ENCODE data around the gene ZNF385C. TPM values are rescaled to one million over a fixed set of nuclear protein-coding genes. Genes with fewer than 3 reads are reported as not detected.
A peak's percentile ranks its signal among the peaks of the same experiment; 100 is the strongest.

The ZNF385C gene
- total and polyA plus RNA-seq, 4 donors, result 0.49 TPM; not detected in 3

- 14 to 17% methylated on average over 12 of the region's 12 CpGs for WGBS, 2 donors
- Histone ChIP-seq H3K4me3 (ENCODE audit: low read length in 2 of 2) (peak overlapping the region; percentile 44 to 56), H3K36me3 (ENCODE audit: control insufficient read depth in 1 of 2, insufficient read depth in 2 of 2, low read length in 1 of 2) (no peaks in the 10 kb centered on the region), H3K27me3 (ENCODE audit: control insufficient read depth in 1 of 2, insufficient read depth in 2 of 2, low read length in 1 of 2) (no peaks in the 10 kb centered on the region), H3K9me3 (ENCODE audit: control insufficient read depth, low read length) (no peaks in the 10 kb centered on the region), H3K27ac (ENCODE audit: low read depth in 1 of 2, low read length in 2 of 2) (peak overlapping the region; percentile 61 to 87), H3K4me1 (ENCODE audit: control insufficient read depth in 1 of 2, insufficient read depth in 2 of 2, low read length in 2 of 2) (no peaks in the 10 kb centered on the region)
- DNase-seq, result peak in 1 of 2 donors; percentile 62
- peak; percentile 66 for ATAC-seq (ENCODE audit: low FRiP score)
- intact Hi-C loops (cut with DNase I), result loop anchor here in 1 of 2 donors (5.0 kb wide), 1 partner anchor 145 kb away; the partner anchor contains the start of gene CNP
Measured at GRCh38 chr17:42111871-42112551, 13.7 kb upstream of the ZNF385C start.

- no peak overlapping the region for H3K4me3 ChIP-seq (ENCODE audit: low read length in 2 of 2)
- no peak for DNase-seq
- 91% methylated on average over 11 of the region's 11 CpGs for WGBS, 2 donors
- no peaks in the 10 kb centered on the region for H3K36me3 ChIP-seq (ENCODE audit: control insufficient read depth in 1 of 2, insufficient read depth in 2 of 2, low read length in 1 of 2)
- no peaks in the 10 kb centered on the region for H3K9me3 ChIP-seq (ENCODE audit: control insufficient read depth, low read length)
- no peaks in the 10 kb centered on the region for H3K27me3 ChIP-seq (ENCODE audit: control insufficient read depth in 1 of 2, insufficient read depth in 2 of 2, low read length in 1 of 2)
- H3K27ac ChIP-seq (ENCODE audit: low read depth in 1 of 2, low read length in 2 of 2), result peak overlapping the region in 1 of 2 donors; percentile 87
- ATAC-seq (ENCODE audit: low FRiP score), result no peak
- intact Hi-C loops (cut with DNase I), result loop anchor here in 1 of 2 donors (5.0 kb wide), 1 partner anchor 144 kb away; the partner anchor contains the start of gene CNP
- no peaks in the 10 kb centered on the region for H3K4me1 ChIP-seq (ENCODE audit: control insufficient read depth in 1 of 2, insufficient read depth in 2 of 2, low read length in 2 of 2)
Measured at GRCh38 chr17:42111265-42111636, 13.0 kb upstream of the ZNF385C start.

- WGBS, 2 donors, result 90 to 91% methylated on average over 18 of the region's 18 CpGs
- no peak overlapping the region for H3K4me3 ChIP-seq (ENCODE audit: low read length in 2 of 2)
- intact Hi-C loops (cut with DNase I), result loop anchor here in 1 of 2 donors (5.0 kb wide), 1 partner anchor 143 kb away; the partner anchor contains the start of gene CNP
- H3K9me3 ChIP-seq (ENCODE audit: control insufficient read depth, low read length), result no peaks in the 10 kb centered on the region
- no peaks in the 10 kb centered on the region for H3K4me1 ChIP-seq (ENCODE audit: control insufficient read depth in 1 of 2, insufficient read depth in 2 of 2, low read length in 2 of 2)
- DNase-seq (no peak), ATAC-seq (ENCODE audit: low FRiP score) (no peak)
- H3K27ac ChIP-seq (ENCODE audit: low read depth in 1 of 2, low read length in 2 of 2), result no peak overlapping the region
- no peaks in the 10 kb centered on the region for H3K36me3 ChIP-seq (ENCODE audit: control insufficient read depth in 1 of 2, insufficient read depth in 2 of 2, low read length in 1 of 2)
- no peaks in the 10 kb centered on the region for H3K27me3 ChIP-seq (ENCODE audit: control insufficient read depth in 1 of 2, insufficient read depth in 2 of 2, low read length in 1 of 2)
Measured at GRCh38 chr17:42110301-42111264, 12.3 kb upstream of the ZNF385C start.

- H3K36me3 ChIP-seq (ENCODE audit: control insufficient read depth in 1 of 2, insufficient read depth in 2 of 2, low read length in 1 of 2), result no peaks in the 10 kb centered on the region
- intact Hi-C loops (cut with DNase I), result no loop called here
- WGBS, 2 donors, result 79 to 94% methylated on average over 9 of the region's 9 CpGs
Measured at GRCh38 chr17:42109086-42109485, 10.8 kb upstream of the ZNF385C start.

GRCh38 chr17:42107597-42108576, 9.6 kb upstream of the ZNF385C start:
- 60 to 63% methylated on average over 48 to 51 of the region's 51 CpGs for WGBS, 2 donors
- Histone ChIP-seq H3K4me3 (ENCODE audit: low read length in 2 of 2) (no peak overlapping the region), H3K9me3 (ENCODE audit: control insufficient read depth, low read length) (no peaks in the 10 kb centered on the region), H3K36me3 (ENCODE audit: control insufficient read depth in 1 of 2, insufficient read depth in 2 of 2, low read length in 1 of 2) (no peaks in the 10 kb centered on the region), H3K27me3 (ENCODE audit: control insufficient read depth in 1 of 2, insufficient read depth in 2 of 2, low read length in 1 of 2) (no peaks in the 10 kb centered on the region), H3K27ac (ENCODE audit: low read depth in 1 of 2, low read length in 2 of 2) (no peak overlapping the region), H3K4me1 (ENCODE audit: control insufficient read depth in 1 of 2, insufficient read depth in 2 of 2, low read length in 2 of 2) (no peaks in the 10 kb centered on the region)
- peak; percentile 80 to 90 for DNase-seq
- ATAC-seq (ENCODE audit: low FRiP score), result peak; percentile 62
- intact Hi-C loops (cut with DNase I), result no loop called here

More at GRCh38 chr17:42109086-42109485, 10.8 kb upstream of the ZNF385C start:
- Histone ChIP-seq H3K9me3 (ENCODE audit: control insufficient read depth, low read length) (no peaks in the 10 kb centered on the region), H3K27me3 (ENCODE audit: control insufficient read depth in 1 of 2, insufficient read depth in 2 of 2, low read length in 1 of 2) (no peaks in the 10 kb centered on the region), H3K27ac (ENCODE audit: low read depth in 1 of 2, low read length in 2 of 2) (no peak overlapping the region), H3K4me3 (ENCODE audit: low read length in 2 of 2) (no peak overlapping the region), H3K4me1 (ENCODE audit: control insufficient read depth in 1 of 2, insufficient read depth in 2 of 2, low read length in 2 of 2) (no peaks in the 10 kb centered on the region)
- ATAC-seq (ENCODE audit: low FRiP score) (no peak), DNase-seq (no peak)

GRCh38 chr17:42107124-42107523, 8.9 kb upstream of the ZNF385C start:
- intact Hi-C loops (cut with DNase I), result no loop called here
- H3K4me3 ChIP-seq (ENCODE audit: low read length in 2 of 2), result no peak overlapping the region
- no peaks in the 10 kb centered on the region for H3K4me1 ChIP-seq (ENCODE audit: control insufficient read depth in 1 of 2, insufficient read depth in 2 of 2, low read length in 2 of 2)
- no peaks in the 10 kb centered on the region for H3K9me3 ChIP-seq (ENCODE audit: control insufficient read depth, low read length)
- ATAC-seq (ENCODE audit: low FRiP score) (no peak), DNase-seq (no peak)
- H3K27me3 ChIP-seq (ENCODE audit: control insufficient read depth in 1 of 2, insufficient read depth in 2 of 2, low read length in 1 of 2), result no peaks in the 10 kb centered on the region
- H3K27ac ChIP-seq (ENCODE audit: low read depth in 1 of 2, low read length in 2 of 2), result no peak overlapping the region
- 87 to 89% methylated on average over 6 of the region's 6 CpGs for WGBS, 2 donors
- no peaks in the 10 kb centered on the region for H3K36me3 ChIP-seq (ENCODE audit: control insufficient read depth in 1 of 2, insufficient read depth in 2 of 2, low read length in 1 of 2)

GRCh38 chr17:42106009-42106408, 7.7 kb upstream of the ZNF385C start:
- DNase-seq, result no peak
- Histone ChIP-seq H3K9me3 (ENCODE audit: control insufficient read depth, low read length) (no peaks in the 10 kb centered on the region), H3K27ac (ENCODE audit: low read depth in 1 of 2, low read length in 2 of 2) (no peak overlapping the region), H3K36me3 (ENCODE audit: control insufficient read depth in 1 of 2, insufficient read depth in 2 of 2, low read length in 1 of 2) (no peaks in the 10 kb centered on the region), H3K4me3 (ENCODE audit: low read length in 2 of 2) (no peak overlapping the region), H3K27me3 (ENCODE audit: control insufficient read depth in 1 of 2, insufficient read depth in 2 of 2, low read length in 1 of 2) (no peaks in the 10 kb centered on the region), H3K4me1 (ENCODE audit: control insufficient read depth in 1 of 2, insufficient read depth in 2 of 2, low read length in 2 of 2) (no peaks in the 10 kb centered on the region)
- intact Hi-C loops (cut with DNase I), result no loop called here
- ATAC-seq (ENCODE audit: low FRiP score), result no peak
- WGBS, 2 donors, result 89 to 91% methylated on average over 2 of the region's 2 CpGs

- intact Hi-C loops (cut with DNase I), result loop anchor here (5.0 kb wide), 2 partner anchors 37 to 77 kb away; no protein-coding TSS in a partner anchor
- no peaks in the 10 kb centered on the region for H3K9me3 ChIP-seq (ENCODE audit: control insufficient read depth, low read length)
- 81% methylated on average over 3 of the region's 3 CpGs for WGBS, 2 donors
- no peaks in the 10 kb centered on the region for H3K36me3 ChIP-seq (ENCODE audit: control insufficient read depth in 1 of 2, insufficient read depth in 2 of 2, low read length in 1 of 2)
- no peaks in the 10 kb centered on the region for H3K27me3 ChIP-seq (ENCODE audit: control insufficient read depth in 1 of 2, insufficient read depth in 2 of 2, low read length in 1 of 2)
- no peaks in the 10 kb centered on the region for H3K4me1 ChIP-seq (ENCODE audit: control insufficient read depth in 1 of 2, insufficient read depth in 2 of 2, low read length in 2 of 2)
- no peak overlapping the region for H3K4me3 ChIP-seq (ENCODE audit: low read length in 2 of 2)
- DNase-seq (no peak), ATAC-seq (ENCODE audit: low FRiP score) (no peak)
- H3K27ac ChIP-seq (ENCODE audit: low read depth in 1 of 2, low read length in 2 of 2), result no peak overlapping the region
Measured at GRCh38 chr17:42104264-42104663, 6.0 kb upstream of the ZNF385C start.
